Urothelium cell line (cell line): ENCODE data around the gene CEBPG.

Source experiments
- DNase-seq: peaks from one replicate; pipeline ENCODE4 v3.0.0; 2011; ENCODE audit warnings: low spot score, mixed read lengths
- FAIRE-seq: peaks from 2 replicates; lab custom pipeline; 2011; peaks lifted over from hg19 to GRCh38; lab: Jason Lieb, UNC

Gene CEBPG

DNA sequence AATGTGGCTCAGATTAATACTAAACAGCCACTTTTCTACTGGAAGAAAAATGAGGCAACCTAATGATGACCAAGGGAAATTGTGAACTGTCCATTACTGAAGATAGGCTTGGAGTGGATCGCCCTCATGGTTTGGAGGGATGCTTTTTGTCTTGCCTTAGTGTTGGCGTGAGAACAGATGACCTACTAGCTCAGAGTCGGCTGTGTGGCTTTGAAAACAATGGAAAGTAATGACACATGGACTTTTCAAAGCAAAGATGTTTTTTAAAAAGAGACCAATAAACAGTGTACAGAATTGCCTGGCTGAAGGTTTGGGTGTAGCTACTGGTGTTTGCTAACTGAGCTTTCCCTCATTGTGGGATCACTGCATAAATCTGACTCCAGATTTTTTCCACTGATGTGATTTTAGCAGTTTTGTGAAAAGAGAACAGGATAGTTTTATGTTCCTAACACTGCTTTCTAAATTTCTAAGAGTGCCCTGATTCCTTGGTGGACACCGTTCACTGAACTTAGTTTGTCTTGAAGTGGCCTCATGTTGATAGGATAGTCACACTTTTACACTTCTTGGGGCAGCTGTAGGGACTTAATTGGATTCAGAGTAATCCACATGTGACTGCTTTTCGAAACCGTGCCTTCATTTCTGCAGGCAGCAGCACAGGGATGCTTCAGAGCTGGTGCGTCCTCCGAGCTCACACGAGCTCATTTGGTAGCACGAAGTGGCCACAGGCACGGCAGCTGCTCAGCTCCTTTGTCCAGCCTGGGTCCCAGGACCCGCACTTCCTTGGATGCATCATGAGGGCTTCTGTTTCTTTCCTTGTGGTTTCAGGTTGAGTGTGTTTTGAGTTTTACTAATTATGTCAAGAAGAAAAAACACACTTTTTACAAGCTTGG lies 4.3 kb downstream of the CEBPG start:
- FAIRE-seq: no peak

DNA sequence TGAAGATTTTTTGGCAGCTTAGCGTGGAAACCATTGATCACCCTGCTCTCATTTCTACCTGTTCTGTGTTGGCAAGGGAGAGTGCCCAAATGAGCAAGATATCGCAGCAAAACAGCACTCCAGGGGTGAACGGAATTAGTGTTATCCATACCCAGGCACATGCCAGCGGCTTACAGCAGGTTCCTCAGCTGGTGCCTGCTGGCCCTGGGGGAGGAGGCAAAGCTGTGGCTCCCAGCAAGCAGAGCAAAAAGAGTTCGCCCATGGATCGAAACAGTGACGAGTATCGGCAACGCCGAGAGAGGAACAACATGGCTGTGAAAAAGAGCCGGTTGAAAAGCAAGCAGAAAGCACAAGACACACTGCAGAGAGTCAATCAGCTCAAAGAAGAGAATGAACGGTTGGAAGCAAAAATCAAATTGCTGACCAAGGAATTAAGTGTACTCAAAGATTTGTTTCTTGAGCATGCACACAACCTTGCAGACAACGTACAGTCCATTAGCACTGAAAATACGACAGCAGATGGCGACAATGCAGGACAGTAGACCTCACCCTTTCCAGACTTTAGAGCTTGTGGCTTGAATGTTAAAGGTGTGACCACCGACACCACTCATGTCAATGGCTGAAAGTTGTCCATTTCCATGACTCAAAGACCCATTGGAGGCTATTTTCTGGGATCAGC lies 5.8 kb downstream of the CEBPG start:
- FAIRE-seq: no peak
- no peak for DNase-seq

More for the DNA sequence above, 4.3 kb downstream of the CEBPG start:
- no peak for DNase-seq

DNA sequence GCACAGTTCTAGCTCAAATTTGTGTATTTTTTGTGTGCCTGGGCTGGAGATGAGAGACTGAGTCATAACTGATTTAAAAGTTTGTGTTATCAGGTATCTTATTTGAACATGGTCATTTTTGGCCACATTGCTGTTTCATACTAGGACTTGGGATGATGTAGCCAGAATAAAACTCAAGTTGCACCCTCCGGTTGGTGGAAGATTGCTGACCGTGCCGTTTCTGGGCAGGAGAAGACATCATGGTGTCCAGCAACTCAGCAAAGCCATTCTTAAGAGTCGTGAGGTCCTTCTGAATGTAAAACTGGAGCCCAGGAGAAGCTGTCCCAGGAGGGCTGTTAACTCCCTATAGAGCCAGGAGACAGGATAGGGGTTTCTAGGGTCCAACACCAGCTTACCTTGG lies 7.6 kb downstream of the CEBPG start:
- no peak for DNase-seq
- no peak for FAIRE-seq

DNA sequence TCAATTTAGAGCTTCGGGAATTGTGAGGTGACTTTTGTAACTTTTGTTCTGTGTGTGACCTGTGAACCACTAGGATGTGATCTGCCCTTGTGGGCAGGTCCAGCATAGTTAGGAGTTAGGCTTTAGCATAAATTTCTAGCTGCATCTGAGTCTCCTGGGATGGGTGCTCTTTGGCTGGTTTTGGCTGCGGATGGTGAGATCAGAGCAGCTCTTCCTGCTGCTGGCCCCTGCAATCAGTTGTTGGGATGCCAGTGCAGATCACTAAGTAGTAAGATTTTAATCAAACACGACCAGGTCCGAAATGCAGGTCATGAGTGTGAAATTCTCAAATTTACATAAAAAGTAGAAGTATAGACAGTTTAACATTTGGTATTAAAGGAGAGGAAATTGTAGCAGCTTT lies 8.5 kb downstream of the CEBPG start:
- FAIRE-seq: no peak
- DNase-seq: no peak

DNA sequence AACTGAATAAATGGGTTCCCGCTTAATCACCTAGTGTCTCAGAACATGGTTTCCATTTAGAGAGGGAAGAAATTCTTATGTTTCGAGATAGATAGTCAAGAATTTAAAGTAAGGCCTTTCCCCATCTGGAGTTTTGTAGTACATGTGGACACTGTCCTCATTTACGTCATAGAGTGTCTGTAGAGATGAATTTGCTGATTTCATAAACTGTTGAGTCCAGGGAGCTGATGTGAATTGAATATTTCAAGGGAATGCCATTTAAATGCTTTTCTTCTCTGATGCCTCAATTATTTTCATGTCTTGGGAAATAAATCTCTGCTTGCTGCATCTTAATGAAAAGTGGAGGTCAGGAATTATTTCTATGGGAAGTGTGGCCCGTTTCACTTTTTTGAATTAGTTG lies 9.5 kb downstream of the CEBPG start:
- no peak for FAIRE-seq

DNA sequence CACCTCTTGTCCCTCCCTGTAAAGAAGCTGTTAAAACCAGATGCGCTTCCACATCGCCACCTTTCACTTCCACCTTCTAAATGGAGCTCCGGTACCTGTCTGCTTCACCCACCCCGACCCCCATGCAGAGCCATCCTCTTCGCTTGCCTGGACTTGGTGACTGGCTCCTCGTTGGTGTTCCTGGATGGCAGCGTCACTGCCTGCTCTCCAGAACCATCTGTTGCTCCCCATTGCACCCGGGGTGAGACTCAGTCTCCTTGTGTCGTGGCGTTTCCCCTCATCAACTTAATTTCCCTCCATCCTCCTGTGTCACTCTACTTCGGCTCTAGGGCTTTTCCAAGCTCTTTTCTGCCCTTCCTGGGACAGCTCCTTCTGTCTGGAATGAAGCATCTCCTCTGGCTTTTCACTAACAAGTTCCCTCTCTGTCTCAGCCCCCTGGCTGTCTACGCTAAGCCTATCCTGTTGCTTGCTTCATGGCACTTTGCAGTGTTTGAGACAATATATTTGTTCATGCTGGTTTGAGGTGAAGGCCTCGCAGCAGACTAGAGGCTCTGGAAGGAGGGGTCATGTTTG lies 10.3 kb downstream of the CEBPG start:
- DNase-seq: no peak
- FAIRE-seq: no peak

More for the DNA sequence above, 9.5 kb downstream of the CEBPG start:
- DNase-seq: no peak

DNA sequence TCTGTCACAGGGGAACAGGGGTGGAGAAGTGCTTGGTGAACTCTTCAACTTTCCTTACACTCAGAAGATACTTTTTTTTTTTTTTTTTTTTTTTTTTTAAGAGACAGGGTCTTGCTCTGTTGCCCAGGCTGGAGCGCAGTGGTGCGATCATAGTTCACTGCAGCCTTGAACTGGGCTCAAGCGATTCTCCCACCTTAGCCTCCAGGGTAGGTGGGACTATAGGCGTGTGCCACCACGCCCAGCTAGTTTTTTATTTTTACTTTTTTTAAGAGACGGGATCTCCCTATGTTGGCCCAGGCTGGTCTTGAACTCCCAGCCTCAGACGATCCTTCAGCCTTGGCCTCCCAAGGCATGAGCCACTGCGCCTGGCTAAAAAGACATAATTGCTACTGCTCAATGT lies 11.5 kb downstream of the CEBPG start:
- no peak for FAIRE-seq

DNA sequence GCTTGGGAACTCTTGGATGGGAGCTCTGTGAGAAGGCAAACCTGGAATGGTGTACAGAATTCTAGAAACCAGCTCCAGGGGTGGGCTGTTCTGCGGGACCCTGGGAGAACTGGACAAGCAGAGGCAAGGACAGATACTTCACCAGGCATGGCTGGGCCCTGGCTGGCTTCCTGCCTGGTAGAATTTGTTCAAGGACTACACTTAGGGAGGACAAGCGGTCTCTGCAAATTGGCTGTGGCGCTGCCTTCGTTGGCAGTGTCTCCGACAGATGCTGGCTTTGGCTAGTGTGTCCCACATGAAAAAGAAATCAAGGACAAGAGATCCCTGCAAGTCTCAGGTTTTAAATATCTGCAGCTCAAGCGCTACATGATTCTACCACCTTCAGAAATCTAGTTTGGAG lies 12.4 kb downstream of the CEBPG start:
- FAIRE-seq: no peak

More for the DNA sequence above, 11.5 kb downstream of the CEBPG start:
- DNase-seq: no peak

DNA sequence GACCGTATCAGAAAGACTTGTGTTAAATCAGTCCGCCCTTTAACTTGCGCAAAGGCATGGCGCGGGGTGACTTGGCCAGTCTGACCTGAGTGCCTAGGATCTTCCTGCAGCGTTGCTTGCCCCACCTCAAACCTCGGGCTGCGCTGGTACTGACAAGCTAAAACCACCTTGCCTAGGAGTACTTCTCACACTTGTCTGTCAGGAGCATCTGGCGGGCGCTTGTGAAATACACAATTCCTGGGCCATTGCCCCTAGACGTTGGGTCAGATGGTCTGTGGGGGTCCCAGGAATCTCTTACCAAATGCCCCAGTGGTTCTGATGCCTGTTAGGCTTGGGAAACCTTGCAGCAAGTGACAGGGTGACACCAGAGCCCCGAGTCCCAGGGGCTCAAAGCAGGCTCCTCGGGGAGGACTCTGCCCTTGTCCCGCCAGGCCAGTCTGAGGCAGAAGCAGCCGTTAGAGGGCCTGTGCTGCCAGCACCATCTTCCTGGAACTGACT lies 12.9 kb downstream of the CEBPG start:
- FAIRE-seq: no peak

More for the DNA sequence above, 12.4 kb downstream of the CEBPG start:
- DNase-seq: no peak

DNA sequence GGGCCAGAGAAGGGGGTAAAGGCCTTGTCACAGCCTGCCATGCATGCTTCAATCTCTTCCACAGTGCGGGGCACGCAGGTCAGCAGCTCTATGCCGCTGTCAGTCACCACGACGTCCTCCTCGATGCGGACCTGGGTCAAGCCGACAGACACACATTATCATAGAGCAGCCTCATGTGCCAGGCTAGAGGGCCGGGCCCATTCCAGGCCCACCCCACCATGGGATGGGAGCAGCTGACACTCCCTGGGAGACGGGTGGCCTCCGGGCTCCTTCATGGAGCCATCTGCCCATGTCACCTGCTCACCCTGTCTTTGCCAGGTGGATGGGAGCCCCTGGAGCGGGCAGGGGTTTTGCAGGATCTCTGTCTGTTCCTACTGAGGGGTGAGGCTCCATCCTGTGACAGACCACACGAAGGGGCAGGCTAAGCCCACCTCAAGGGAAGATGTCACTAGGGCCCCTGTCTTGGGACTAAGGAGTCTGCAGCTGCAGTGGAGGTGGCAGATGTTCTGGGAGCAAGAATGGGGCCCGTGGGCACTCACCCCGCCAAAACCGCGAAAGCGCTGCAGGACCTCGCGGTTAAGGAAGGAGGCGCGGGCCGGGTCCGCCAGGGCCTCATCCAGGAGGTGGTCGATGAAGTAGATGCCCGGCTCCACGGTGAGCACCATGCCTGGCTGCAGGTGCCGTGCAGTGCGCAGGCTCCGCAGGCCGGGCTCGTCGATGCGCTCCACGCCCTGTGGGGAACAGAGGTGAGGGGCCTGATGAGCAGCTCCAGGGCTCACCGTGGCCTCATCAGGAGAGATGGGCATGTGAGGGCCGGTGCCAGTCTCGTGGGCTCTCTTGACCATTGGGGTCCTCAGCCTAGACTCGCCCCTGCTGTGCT lies 14.1 kb downstream of the CEBPG start:
- FAIRE-seq (no peak), DNase-seq (no peak)

More for the DNA sequence above, 12.9 kb downstream of the CEBPG start:
- no peak for DNase-seq

DNA sequence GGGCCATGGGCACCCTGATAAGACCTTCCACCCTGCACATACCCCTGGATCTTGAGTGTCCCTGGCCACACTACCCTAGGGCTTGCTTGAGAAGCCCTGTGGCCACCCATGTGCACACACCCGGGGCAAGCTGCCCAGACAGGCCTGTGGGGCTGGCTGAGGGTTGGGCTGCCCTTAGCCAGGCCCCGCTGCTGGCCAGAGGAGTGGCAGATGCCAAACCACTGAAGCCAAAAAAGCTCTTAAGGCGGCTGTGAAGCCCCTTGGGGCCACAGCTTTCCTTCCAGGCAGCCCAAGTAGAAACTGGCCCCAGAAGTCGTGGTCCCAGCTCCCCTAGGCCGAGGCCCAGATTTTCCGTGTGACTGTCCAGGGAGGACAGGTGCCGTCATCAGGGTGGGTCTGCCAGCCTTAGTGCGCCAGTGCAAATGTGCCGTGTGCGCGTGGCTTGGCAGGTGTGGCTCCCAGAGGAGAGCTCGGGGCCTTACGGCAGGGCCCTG lies 14.8 kb downstream of the CEBPG start:
- FAIRE-seq (no peak), DNase-seq (no peak)

DNA sequence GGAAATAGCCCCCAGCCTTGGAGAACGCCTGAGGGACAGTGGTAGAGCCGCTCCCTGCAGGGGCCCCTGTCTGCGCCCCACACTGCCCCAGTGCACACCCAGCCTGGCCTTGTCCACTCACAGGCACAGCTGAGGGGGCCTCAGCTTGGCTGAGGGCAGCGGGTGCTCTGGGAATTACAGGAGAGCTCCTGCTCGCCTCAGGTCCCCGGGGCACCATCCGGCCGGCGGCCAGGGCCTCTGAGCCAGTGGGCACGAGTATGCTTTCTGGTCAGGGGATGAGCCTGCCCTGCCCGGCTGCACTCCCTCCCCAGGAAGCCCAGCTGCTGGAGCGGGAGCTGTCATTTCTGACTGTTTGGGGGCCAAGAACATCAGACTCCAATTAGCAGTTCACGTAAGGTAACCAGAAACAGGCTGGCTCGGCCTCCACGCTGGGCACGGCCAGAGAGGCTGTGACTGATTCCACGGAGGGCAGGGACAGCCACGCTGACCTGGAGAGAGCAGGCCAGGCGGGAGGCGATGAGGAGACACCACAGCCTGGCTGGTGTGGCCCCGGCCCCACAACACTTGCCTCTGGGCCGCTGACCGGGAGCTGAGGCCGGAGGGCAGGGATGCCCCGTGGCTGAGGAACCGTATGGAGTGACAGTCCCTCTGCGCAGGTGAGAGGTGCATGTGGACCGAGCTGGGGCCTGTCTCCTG lies 15.4 kb downstream of the CEBPG start:
- FAIRE-seq: no peak

DNA sequence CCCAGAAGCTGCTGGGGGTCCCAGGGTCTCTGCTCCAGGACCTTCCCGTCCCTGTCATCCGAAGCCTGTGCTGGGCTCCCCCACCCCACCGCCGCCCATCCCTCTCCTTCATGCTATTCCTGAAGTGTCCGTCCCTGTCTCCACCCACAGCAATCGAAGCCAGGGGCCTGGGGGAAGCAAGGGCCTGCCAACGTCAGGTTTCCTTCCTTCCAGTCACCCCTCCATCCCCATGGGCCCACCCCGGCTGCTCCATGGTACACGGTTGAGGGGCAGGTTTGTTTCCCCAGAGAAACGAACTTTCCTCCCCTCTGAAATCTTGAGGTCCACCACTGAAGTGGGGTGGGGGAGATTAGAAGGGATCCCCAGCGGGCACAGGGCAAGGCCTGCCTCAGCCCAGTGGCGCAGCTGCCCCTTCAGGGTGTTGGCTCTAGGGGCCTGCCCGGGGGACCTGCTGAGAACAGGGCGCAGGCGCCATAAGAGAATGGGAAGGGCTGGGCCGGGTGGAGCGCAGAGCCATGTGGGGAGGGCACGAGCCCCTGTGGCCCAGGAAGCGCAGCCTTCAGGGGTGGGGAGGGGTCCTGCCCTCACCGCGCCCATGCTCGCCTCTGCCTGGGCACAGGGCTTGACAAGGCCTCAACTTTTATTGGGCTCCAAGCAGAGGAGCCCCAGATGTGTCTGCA lies 16.1 kb downstream of the CEBPG start:
- FAIRE-seq (no peak), DNase-seq (no peak)

More for the DNA sequence above, 15.4 kb downstream of the CEBPG start:
- DNase-seq: no peak

DNA sequence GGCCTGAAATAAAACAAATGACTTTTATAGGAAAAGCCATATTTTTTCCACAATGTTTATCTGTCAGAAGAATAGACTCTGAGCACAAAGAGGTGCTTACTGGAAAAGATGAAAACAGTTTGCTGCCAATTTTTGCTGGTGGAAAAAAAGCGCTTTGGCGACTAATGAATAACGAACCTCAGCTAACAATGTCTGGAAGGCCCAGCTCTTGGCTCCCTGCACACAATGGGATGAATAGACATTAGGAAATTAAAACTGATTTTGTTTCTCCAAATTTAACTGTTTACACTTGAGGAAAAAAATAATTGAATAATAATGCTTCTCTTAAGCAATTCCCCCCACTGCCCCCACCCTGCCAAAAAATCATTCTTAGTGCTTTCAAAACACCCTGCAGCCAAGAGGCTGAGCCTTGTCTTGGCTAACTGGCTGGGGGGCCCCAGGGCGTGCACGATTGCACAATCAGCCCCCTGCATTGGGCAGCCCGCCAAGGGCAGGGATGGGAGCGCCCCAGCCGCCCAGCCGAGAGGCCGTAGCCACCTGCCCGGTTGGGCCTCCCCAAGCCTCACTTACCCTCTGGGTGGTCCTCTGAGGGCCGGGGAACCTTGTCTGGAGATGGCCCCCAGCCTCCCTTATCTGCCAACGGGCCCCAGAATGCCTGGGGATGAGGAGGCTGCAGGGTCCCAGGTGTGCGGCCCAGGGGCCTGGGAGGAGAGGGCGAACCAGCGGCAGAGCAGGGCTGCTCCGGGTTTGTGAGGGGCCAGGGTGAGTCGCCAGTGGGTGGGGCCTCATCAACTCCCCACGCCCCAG lies 16.8 kb downstream of the CEBPG start:
- DNase-seq: no peak
- FAIRE-seq: no peak

DNA sequence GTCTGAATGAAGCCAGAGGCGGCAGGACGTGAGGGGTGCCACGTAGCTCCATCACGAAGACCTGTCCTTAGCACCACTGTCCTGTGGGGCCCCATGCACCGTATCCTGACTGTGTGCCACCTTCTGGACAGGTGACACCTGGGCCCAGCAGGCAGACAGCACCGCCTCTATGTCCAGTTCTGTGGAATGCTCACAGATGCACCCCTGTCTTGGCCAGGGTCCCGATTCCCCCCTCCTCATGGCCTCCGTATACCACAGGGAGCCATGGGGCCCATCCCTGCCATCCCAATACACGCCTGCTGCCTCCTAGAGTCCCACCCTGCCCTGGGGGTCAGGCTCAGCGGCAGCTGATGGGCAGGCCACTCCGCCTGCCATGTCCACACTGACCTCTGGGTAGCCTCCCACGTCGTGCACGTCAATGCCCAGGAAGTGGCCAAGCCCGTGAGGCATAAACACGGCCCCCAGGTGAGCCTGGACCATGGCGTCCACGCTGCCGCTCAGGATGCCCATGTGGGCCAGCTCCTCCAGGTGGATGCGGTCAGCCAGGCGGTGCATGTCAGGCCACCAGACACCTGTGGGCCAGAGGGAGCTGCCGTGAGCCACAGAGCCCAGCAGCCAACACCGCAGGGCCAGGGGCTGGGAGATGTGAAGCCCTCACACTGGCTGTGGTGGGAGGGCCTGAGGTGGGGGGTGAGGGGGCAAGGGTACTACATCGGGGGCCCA lies 17.6 kb downstream of the CEBPG start:
- FAIRE-seq: no peak
- no peak for DNase-seq

DNA sequence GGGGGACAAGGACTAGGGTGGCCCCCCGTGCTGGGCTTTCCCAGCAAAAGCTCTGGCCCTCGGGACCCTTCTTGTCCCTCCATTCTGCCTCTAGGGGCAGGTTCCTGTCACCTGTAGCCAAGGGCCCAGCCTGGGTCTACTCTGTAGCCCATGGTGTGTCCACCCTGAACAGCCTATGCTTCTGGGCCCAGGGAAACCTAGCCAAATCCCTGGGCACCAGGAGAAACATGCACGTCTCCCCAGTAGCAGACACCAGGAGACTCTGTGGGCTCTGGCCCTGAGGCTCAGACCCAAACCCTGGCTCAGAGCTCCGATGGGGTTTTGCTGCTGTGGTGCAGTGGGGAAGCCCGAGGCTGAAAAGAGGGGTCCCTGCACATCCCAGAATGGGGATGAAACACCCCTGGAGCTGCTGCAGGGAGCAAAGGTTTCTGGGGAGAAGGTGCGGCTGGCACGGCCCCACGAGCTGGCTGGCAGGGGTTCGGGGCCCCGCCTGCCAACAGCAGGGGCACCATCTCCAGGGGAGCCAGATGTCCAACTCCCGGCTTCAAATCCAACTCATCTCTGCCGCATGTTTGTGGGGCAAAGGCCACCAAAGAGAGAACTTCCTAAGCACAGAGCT lies 18.2 kb downstream of the CEBPG start:
- FAIRE-seq (no peak), DNase-seq (no peak)
